SK-N-SH (cell line): Measurements from ENCODE around the gene HYAL1. TPM values are rescaled to one million over a fixed set of nuclear protein-coding genes. Genes with fewer than 3 reads are reported as not detected.
A peak's percentile ranks its signal among the peaks of the same experiment; 100 is the strongest.

Experiments used
- CTCF ChIA-PET: fragments of 300-600, 350-600 bp; formaldehyde crosslinking; extraction: SDS; loops from one replicate; lab custom pipeline; 2021; lab: Yijun Ruan, JAX
- POLR2A ChIA-PET: fragments of 350-600 bp; sonication (Branson Sonifier 250); formaldehyde crosslinking; extraction: SDS; loops from one replicate; lab custom pipeline; 2020; ENCODE audit warnings: antibody characterized with exemption, inconsistent platforms; lab: Yijun Ruan, JAX
- DNase-seq: peaks from one replicate; pipeline ENCODE4 v3.0.0; 2012
- H2AFZ ChIP-seq: fragments of 200-600 bp; sonication (generic); 2 replicates; pipeline ENCODE4 v1.8.1; 2016; ENCODE audit warnings: antibody characterized with exemption, mild to moderate bottlenecking, low read depth
- H3F3A ChIP-seq: fragments of 200-600 bp; sonication (generic); replicated peaks from 2 replicates; pipeline ENCODE3; 2016; ENCODE audit warnings: antibody characterized with exemption, mild to moderate bottlenecking; ENCODE audit not compliant: insufficient read depth
- H3K27ac ChIP-seq, 2 experiments: fragments of 200-500 bp in 1 of 2; fragments of 200-600 bp in 1 of 2; sonication (Bioruptor generic) in 1 of 2; sonication (generic), shearing (Covaris generic) in 1 of 2; 2 replicates each; pipeline versions ENCODE4 v1.5.1 to v1.6.1; 2014 to 2016; ENCODE audit warnings: low read depth in 2 of 2, inconsistent platforms in 1 of 2, low read length in 1 of 2, mild to moderate bottlenecking in 1 of 2, mixed read lengths in 1 of 2
- H3K27me3 ChIP-seq: fragments of 200-600 bp; sonication (generic), shearing (Covaris generic); 2 replicates; pipeline ENCODE4 v1.6.1; 2016; ENCODE audit warnings: mixed run types; ENCODE audit not compliant: insufficient read depth
- H3K36me3 ChIP-seq, 2 experiments: fragments of 200-500 bp in 1 of 2; fragments of 200-600 bp in 1 of 2; sonication (Bioruptor generic) in 1 of 2; sonication (generic) in 1 of 2; replicated peaks in 1 of 2; 2 replicates each; pipeline versions ENCODE3 to v1.5.1; 2014 to 2016; ENCODE audit warnings: low read length in 1 of 2, mild to moderate bottlenecking in 1 of 2; ENCODE audit not compliant: insufficient read depth in 2 of 2, control insufficient read depth in 1 of 2
- H3K4me1 ChIP-seq, 2 experiments: fragments of 200-500 bp in 1 of 2; fragments of 200-600 bp in 1 of 2; sonication (Bioruptor generic) in 1 of 2; sonication (generic), shearing (Covaris generic) in 1 of 2; 2 replicates each; pipeline versions ENCODE4 v1.5.1 to v1.6.1; 2014 to 2016; ENCODE audit warnings: low read depth in 1 of 2, low read length in 1 of 2, mixed run types in 1 of 2; ENCODE audit not compliant: insufficient read depth in 2 of 2, control insufficient read depth in 1 of 2
- H3K4me2 ChIP-seq: fragments of 200-600 bp; sonication (generic), shearing (Covaris generic); 2 replicates; pipeline ENCODE4 v1.6.1; 2017; ENCODE audit warnings: mixed run types
- H3K4me3 ChIP-seq, 2 experiments: fragments of 200-500 bp in 1 of 2; fragments of 200-600 bp in 1 of 2; sonication (Bioruptor generic) in 1 of 2; sonication (generic), shearing (Covaris generic) in 1 of 2; 2 replicates each; pipeline versions ENCODE4 v1.5.1 to v1.8.1; 2014 to 2016; ENCODE audit warnings: low read depth in 2 of 2, inconsistent platforms in 1 of 2, low read length in 1 of 2, mild to moderate bottlenecking in 1 of 2, mixed read lengths in 1 of 2, moderate library complexity in 1 of 2
- H3K79me2 ChIP-seq: fragments of 200-600 bp; sonication (generic); 2 replicates; pipeline ENCODE4 v1.8.1; 2017; ENCODE audit warnings: mild to moderate bottlenecking; ENCODE audit not compliant: insufficient read depth
- H3K9ac ChIP-seq: fragments of 200-600 bp; sonication (generic); 2 replicates; pipeline ENCODE4 v1.6.1; 2017; ENCODE audit warnings: mixed run types
- H3K9me2 ChIP-seq: fragments of 200-600 bp; sonication (generic); 2 replicates; pipeline ENCODE4 v1.6.1; 2017; ENCODE audit warnings: mixed run types
- H3K9me3 ChIP-seq: fragments of 200-600 bp; sonication (generic); 2 replicates; pipeline ENCODE4 v1.6.1; 2017; ENCODE audit warnings: mixed run types, mild to moderate bottlenecking, moderate library complexity
- H4K20me1 ChIP-seq: fragments of 200-600 bp; sonication (generic); 2 replicates; pipeline ENCODE4 v1.6.1; 2017; ENCODE audit warnings: mild to moderate bottlenecking, mixed run types; ENCODE audit not compliant: insufficient read depth
- CHD2 ChIP-seq: fragments of 150-350 bp; IDR thresholded peaks from 2 replicates; pipeline ENCODE4 v1.6.1; 2018; ENCODE audit warnings: low read length; ENCODE audit not compliant: partially characterized antibody
- ELF1 ChIP-seq: IDR thresholded peaks from 2 replicates; pipeline ENCODE4 v1.4.0; 2012
- GABPA ChIP-seq: IDR thresholded peaks from 2 replicates; pipeline ENCODE4 v1.4.0; 2012; ENCODE audit warnings: low read depth, mild to moderate bottlenecking
- GATA2 ChIP-seq: sonication (generic); formaldehyde crosslinking; IDR thresholded peaks from 2 replicates; pipeline ENCODE4 v1.5.0; 2020; ENCODE audit warnings: mild to moderate bottlenecking, missing genetic modification reagents
- MXI1 ChIP-seq: IDR thresholded peaks from 2 replicates; pipeline ENCODE4 v1.6.1; 2012; ENCODE audit warnings: mild to moderate bottlenecking, low read depth, low read length, improper control_type of control experiment
- RAD21 ChIP-seq: IDR thresholded peaks from 2 replicates; pipeline ENCODE4 v1.6.1; 2012; ENCODE audit warnings: mild to moderate bottlenecking, low read length
- RFX5 ChIP-seq: IDR thresholded peaks from 2 replicates; pipeline ENCODE4 v1.6.1; 2012; ENCODE audit warnings: mild to moderate bottlenecking, improper control_type of control experiment, low read length
- RXRA ChIP-seq: IDR thresholded peaks from 2 replicates; pipeline ENCODE4 v1.4.0; 2012; ENCODE audit warnings: low read depth, mild to moderate bottlenecking, borderline replicate concordance
- SIN3A ChIP-seq: IDR thresholded peaks from 2 replicates; pipeline ENCODE4 v1.6.1; 2012; ENCODE audit warnings: low read depth, mild to moderate bottlenecking, low read length, moderate library complexity, borderline replicate concordance
- SMC3 ChIP-seq: IDR thresholded peaks from 2 replicates; pipeline ENCODE4 v1.6.1; 2012; ENCODE audit warnings: low read depth, low read length, improper control_type of control experiment
- TCF12 ChIP-seq: IDR thresholded peaks from 2 replicates; pipeline ENCODE4 v1.4.0; 2012
- WGBS: methylation state at CpG from one replicate; pipeline ENCODE4 v1.1.6; 2017; ENCODE audit warnings: low lambda C conversion rate; 5-methylcytosine and 5-hydroxymethylcytosine counted together
- polyA plus RNA-seq, 3 experiments: library from polyadenylated mRNA; depleted of rRNA; stranded (reverse); fragments of >200 nt; gene quantifications; 2 replicates each; pipeline ENCODE4 v1.2.3, GENCODE V29; 2012
- TF ChIP-seq, protein P1 (sequence below): IDR thresholded peaks from 2 replicates; pipeline ENCODE4 v1.4.0; 2012; ENCODE audit warnings: low read depth, borderline replicate concordance
- TF ChIP-seq, protein P2 (sequence below): IDR thresholded peaks from 2 replicates; pipeline ENCODE4 v1.6.1; 2012; ENCODE audit warnings: mild to moderate bottlenecking, low read depth, low read length, moderate library complexity
- TF ChIP-seq, protein P3 (sequence below): fragments of 150-350 bp; IDR thresholded peaks from 2 replicates; pipeline ENCODE4 v1.6.1; 2016; ENCODE audit warnings: mild to moderate bottlenecking, low read depth, low read length
- TF ChIP-seq, protein P4 (sequence below): IDR thresholded peaks from 2 replicates; pipeline ENCODE4 v1.4.0; 2012; ENCODE audit warnings: low read depth, borderline replicate concordance

The HYAL1 gene
- polyA plus RNA-seq, 1 of the 3 experiments (the other 2 are of a cell fraction), result 0.30 TPM

DNA sequence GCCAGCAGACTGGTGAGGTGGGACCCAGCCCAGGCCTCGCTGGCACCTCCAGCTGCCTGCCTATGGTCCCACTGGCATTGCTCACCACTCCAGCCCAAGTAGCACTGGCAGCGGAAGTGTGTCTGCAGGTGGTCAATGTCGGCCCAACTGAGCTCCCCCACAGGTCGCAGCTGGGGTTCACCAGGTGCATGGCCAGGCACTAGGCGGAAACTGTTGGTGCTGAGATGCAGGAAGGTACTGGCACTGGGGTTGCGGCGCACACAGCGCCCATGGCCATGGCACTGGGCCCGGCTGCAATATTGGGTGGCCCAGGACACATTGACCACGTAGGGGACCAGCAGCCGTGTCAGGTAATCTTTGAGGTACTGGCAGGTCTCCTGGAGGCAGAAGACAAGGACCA lies 14.8 kb upstream of the HYAL1 start:
- Histone ChIP-seq H4K20me1 (no peaks in the 10 kb centered on the region), H3K9ac (no peak overlapping the region), H3K9me2 (no peaks in the 10 kb centered on the region), H3K4me2 (no peak overlapping the region), H3F3A (peaks cover 9% of the 10 kb centered on the region), H3K36me3 (peaks cover 15 to 30% of the 10 kb centered on the region in 2 experiments), H3K79me2 (peaks cover 39% of the 10 kb centered on the region), H3K27me3 (no peaks in the 10 kb centered on the region), H3K4me1 (peaks cover 0 to 37% of the 10 kb centered on the region in 2 experiments; a peak in 2 of 4 replicates), H2AFZ (no peak overlapping the region), H3K9me3 (no peaks in the 10 kb centered on the region), H3K4me3 (no peak overlapping the region), H3K27ac (no peak overlapping the region; a peak in 1 of 4 replicates)
- CTCF ChIA-PET, result interaction anchor here (1.6 to 5.9 kb wide), 2 partner anchors 16 to 25 kb away, joined by 6 to 45 read pairs; partner anchors contain the start of genes HYAL1, HYAL3, IFRD2 and NAA80
- no CpG with 5 or more reads among the region's 11 CpGs for WGBS
- POLR2A ChIA-PET, result no interaction called here
- no peak for TF ChIP-seq MXI1
- no peak for TF ChIP-seq CHD2
- no peak for TF ChIP-seq SIN3A
- no peak for TF ChIP-seq TCF12
- no peak for TF ChIP-seq RAD21
- TF ChIP-seq, protein P1, sequence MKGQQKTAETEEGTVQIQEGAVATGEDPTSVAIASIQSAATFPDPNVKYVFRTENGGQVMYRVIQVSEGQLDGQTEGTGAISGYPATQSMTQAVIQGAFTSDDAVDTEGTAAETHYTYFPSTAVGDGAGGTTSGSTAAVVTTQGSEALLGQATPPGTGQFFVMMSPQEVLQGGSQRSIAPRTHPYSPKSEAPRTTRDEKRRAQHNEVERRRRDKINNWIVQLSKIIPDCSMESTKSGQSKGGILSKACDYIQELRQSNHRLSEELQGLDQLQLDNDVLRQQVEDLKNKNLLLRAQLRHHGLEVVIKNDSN, result no peak
- TF ChIP-seq, protein P2, sequence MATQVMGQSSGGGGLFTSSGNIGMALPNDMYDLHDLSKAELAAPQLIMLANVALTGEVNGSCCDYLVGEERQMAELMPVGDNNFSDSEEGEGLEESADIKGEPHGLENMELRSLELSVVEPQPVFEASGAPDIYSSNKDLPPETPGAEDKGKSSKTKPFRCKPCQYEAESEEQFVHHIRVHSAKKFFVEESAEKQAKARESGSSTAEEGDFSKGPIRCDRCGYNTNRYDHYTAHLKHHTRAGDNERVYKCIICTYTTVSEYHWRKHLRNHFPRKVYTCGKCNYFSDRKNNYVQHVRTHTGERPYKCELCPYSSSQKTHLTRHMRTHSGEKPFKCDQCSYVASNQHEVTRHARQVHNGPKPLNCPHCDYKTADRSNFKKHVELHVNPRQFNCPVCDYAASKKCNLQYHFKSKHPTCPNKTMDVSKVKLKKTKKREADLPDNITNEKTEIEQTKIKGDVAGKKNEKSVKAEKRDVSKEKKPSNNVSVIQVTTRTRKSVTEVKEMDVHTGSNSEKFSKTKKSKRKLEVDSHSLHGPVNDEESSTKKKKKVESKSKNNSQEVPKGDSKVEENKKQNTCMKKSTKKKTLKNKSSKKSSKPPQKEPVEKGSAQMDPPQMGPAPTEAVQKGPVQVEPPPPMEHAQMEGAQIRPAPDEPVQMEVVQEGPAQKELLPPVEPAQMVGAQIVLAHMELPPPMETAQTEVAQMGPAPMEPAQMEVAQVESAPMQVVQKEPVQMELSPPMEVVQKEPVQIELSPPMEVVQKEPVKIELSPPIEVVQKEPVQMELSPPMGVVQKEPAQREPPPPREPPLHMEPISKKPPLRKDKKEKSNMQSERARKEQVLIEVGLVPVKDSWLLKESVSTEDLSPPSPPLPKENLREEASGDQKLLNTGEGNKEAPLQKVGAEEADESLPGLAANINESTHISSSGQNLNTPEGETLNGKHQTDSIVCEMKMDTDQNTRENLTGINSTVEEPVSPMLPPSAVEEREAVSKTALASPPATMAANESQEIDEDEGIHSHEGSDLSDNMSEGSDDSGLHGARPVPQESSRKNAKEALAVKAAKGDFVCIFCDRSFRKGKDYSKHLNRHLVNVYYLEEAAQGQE, result no peak
- TF ChIP-seq ELF1, result no peak
- no peak for DNase-seq

DNA sequence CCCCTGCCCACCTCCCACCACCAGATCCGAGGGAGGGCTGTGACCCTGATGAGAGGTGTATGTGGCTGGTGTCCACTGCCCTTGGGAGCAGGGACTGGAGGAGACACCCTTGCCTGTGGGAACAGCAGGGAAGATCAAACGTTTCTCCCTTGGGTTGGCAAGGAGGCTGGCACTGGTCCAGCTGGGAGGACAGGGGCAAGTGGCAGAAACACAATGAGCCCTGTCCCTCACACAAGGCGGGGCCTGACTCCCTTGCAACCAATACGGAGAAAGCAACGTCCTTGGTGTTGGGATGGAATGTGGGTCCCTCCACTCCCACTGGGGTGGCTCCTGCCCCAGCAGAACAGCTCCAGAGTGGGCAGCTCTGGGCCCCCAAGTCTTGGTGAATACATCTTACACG lies 13.9 kb upstream of the HYAL1 start:
- POLR2A ChIA-PET, result no interaction called here
- H3K9me2 ChIP-seq, result no peaks in the 10 kb centered on the region
- H3K27ac ChIP-seq, result no peak overlapping the region
- H3K9me3 ChIP-seq, result no peaks in the 10 kb centered on the region
- CTCF ChIA-PET, result interaction anchor here (1.4 to 5.9 kb wide), 2 partner anchors 9 to 16 kb away, joined by 4 to 45 read pairs; partner anchors contain the start of genes HYAL1, HYAL3 and NAA80
- H3K4me1 ChIP-seq, result peaks cover 0 to 34% of the 10 kb centered on the region in 2 experiments; a peak in 2 of 4 replicates
- 0 out of 2 replicates have a peak overlapping the region, but pooled peaks have one; percentile 11 for H3K4me2 ChIP-seq
- no peak overlapping the region for H3K9ac ChIP-seq
- WGBS, result 74% methylated on average over 6 of the region's 6 CpGs
- peaks cover 15 to 30% of the 10 kb centered on the region in 2 experiments for H3K36me3 ChIP-seq
- H3K79me2 ChIP-seq, result peaks cover 39% of the 10 kb centered on the region
- DNase-seq, result no peak
- no peak overlapping the region for H2AFZ ChIP-seq
- H3F3A ChIP-seq, result peaks cover 9% of the 10 kb centered on the region
- TF ChIP-seq RFX5, result no peak
- no peak for TF ChIP-seq SMC3
- TF ChIP-seq GABPA, result no peak
- TF ChIP-seq, protein P1, result no peak
- TF ChIP-seq GATA2 (CRISPR knock-in tag), result no peak
- TF ChIP-seq, protein P3, sequence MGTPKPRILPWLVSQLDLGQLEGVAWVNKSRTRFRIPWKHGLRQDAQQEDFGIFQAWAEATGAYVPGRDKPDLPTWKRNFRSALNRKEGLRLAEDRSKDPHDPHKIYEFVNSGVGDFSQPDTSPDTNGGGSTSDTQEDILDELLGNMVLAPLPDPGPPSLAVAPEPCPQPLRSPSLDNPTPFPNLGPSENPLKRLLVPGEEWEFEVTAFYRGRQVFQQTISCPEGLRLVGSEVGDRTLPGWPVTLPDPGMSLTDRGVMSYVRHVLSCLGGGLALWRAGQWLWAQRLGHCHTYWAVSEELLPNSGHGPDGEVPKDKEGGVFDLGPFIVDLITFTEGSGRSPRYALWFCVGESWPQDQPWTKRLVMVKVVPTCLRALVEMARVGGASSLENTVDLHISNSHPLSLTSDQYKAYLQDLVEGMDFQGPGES, result no peak
- TF ChIP-seq, protein P4, sequence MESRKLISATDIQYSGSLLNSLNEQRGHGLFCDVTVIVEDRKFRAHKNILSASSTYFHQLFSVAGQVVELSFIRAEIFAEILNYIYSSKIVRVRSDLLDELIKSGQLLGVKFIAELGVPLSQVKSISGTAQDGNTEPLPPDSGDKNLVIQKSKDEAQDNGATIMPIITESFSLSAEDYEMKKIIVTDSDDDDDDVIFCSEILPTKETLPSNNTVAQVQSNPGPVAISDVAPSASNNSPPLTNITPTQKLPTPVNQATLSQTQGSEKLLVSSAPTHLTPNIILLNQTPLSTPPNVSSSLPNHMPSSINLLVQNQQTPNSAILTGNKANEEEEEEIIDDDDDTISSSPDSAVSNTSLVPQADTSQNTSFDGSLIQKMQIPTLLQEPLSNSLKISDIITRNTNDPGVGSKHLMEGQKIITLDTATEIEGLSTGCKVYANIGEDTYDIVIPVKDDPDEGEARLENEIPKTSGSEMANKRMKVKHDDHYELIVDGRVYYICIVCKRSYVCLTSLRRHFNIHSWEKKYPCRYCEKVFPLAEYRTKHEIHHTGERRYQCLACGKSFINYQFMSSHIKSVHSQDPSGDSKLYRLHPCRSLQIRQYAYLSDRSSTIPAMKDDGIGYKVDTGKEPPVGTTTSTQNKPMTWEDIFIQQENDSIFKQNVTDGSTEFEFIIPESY, result no peak
- TF ChIP-seq RXRA, result no peak
- no peak overlapping the region for H3K4me3 ChIP-seq
- H3K27me3 ChIP-seq, result no peaks in the 10 kb centered on the region
- H4K20me1 ChIP-seq, result no peaks in the 10 kb centered on the region
